Measurements from ENCODE around the gene FOXS1. TPM values are rescaled to one million over a fixed set of nuclear protein-coding genes. Genes with fewer than 3 reads are reported as not detected.

FOXS1 gene
- total RNA-seq, 4 donors from 2014 or later, result 0.55 TPM; not detected in 3

GRCh38 chr20:31821427-31821826 is 24.0 kb downstream of the FOXS1 start:
- intact Hi-C loops (cut with DNase I; ENCODE audit: low total_unique reads) (loop anchor here (10.0 kb wide), 1 partner anchor 213 kb away; no protein-coding TSS in a partner anchor), in situ Hi-C loops (cut with MboI; ENCODE audit: low pct_ligation_motif_present in 1 of 4, low pct_unique_long_range_greater_than_20kb in 1 of 4, low sequenced_read_pairs in 3 of 4) (no loop called here)
- no peak for DNase-seq
- Histone ChIP-seq H3K4me1 (peaks cover 0 to 9% (median 4%) of the 10 kb centered on the region in 4 donors), H3K36me3 (no peaks in the 10 kb centered on the region), H3K27ac (no peak overlapping the region), H3K4me3 (no peak overlapping the region), H3K27me3 (no peaks in the 10 kb centered on the region), H3K9me3 (no peaks in the 10 kb centered on the region)
- TF ChIP-seq CTCF (IDR thresholded peaks at IDR 0.05), result no peak
- TF ChIP-seq POLR2AphosphoS5 (IDR thresholded peaks at IDR 0.05), result no peak
- TF ChIP-seq POLR2A (IDR thresholded peaks at IDR 0.05), result no peak
- TF ChIP-seq EP300 (IDR thresholded peaks at IDR 0.05; ENCODE audit: low read depth), result no peak
- 58% methylated on average over 5 of the region's 5 CpGs; no CpG with 5 or more reads in 1 of the 2 donors for WGBS, 2 donors (ENCODE audit: low coverage in 1 of 2)

DNA sequence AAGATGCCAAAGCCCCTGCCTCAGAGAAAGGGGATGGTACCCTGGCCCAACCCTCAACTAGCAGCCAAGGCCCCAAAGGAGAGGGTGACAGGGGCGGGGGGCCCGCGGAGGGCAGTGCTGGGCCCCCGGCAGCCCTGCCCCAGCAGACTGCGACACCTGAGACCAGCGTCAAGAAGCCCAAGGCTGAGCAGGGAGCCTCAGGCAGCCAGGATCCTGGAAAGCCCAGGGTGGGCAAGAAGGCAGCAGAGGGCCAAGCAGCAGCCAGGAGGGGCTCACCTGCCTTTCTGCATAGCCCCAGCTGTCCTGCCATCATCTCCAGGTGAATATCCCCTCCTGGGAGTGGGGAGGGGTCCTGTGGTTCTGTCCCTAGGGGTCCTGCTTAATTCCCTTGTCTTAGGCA is 25.2 kb downstream of the FOXS1 start:
- WGBS, 2 donors (ENCODE audit: low coverage in 1 of 2), result 92% methylated on average over 5 of the region's 6 CpGs; no CpG with 5 or more reads in 1 of the 2 donors
- intact Hi-C loops (cut with DNase I; ENCODE audit: low total_unique reads) (loop anchor here (10.0 kb wide), 1 partner anchor 215 kb away; no protein-coding TSS in a partner anchor), in situ Hi-C loops (cut with MboI; ENCODE audit: low pct_ligation_motif_present in 1 of 4, low pct_unique_long_range_greater_than_20kb in 1 of 4, low sequenced_read_pairs in 3 of 4) (no loop called here)
- H3K27me3 ChIP-seq, result no peaks in the 10 kb centered on the region
- TF ChIP-seq EP300 (IDR thresholded peaks at IDR 0.05; ENCODE audit: low read depth) (no peak), POLR2A (IDR thresholded peaks at IDR 0.05) (no peak), POLR2AphosphoS5 (IDR thresholded peaks at IDR 0.05) (no peak), CTCF (IDR thresholded peaks at IDR 0.05) (no peak)
- H3K36me3 ChIP-seq, result no peaks in the 10 kb centered on the region
- DNase-seq, result no peak
- H3K4me1 ChIP-seq, result peaks cover 0 to 15% (median 9%) of the 10 kb centered on the region in 4 donors
- no peaks in the 10 kb centered on the region for H3K9me3 ChIP-seq
- H3K4me3 ChIP-seq, result no peak overlapping the region
- H3K27ac ChIP-seq, result no peak overlapping the region

DNA sequence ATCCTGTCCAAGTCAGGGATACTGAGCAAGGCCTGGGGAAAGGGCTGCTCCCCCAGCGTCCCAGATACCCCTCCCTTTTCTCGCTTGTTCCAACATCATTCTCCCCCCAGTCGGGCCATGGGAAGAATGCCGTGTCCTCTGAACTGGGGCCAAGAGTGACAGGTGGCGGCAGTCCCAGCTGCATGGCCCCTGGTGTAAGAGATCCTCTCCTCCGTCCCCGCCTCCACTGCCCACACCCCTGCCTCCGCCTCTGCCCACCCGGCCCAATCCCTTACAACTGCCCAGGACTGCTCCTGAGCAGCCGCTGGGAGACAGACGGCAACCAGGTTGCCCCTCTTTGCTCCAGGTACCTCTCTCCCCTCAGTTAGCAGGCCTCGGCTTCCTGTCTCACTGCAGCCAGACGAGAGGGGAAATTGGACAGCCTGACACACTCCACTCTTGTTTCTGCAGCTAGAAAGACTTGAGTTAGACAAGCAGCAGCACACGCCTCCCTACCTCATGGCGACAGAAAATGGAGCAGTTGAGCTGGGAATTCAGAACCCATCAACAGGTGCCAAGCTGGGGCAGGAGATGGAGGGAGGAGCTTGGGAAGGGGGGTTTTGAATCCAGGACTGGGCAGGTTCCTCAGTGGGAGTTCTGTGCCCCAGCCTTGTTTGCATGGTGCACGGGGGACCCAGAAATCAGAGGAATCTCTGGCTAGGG is 26.2 kb downstream of the FOXS1 start, which contains the start of gene MYLK2:
MYLK2 (plus strand) TSS at position 274 of the 702 bp plus-strand sequence; CDS start at position 499, 225 bp downstream.
- no peaks in the 10 kb centered on the region for H3K9me3 ChIP-seq
- no peak within 1 kb of the TSS for H3K27ac ChIP-seq
- no peak for TF ChIP-seq POLR2AphosphoS5 (IDR thresholded peaks at IDR 0.05)
- no peak for TF ChIP-seq EP300 (IDR thresholded peaks at IDR 0.05; ENCODE audit: low read depth)
- TF ChIP-seq CTCF (IDR thresholded peaks at IDR 0.05), result no peak
- no peak for TF ChIP-seq POLR2A (IDR thresholded peaks at IDR 0.05)
- no peak for DNase-seq
- H3K27me3 ChIP-seq, result no peaks in the 10 kb centered on the region
- H3K36me3 ChIP-seq, result no peaks in the 10 kb centered on the region
- no peak within 1 kb of the TSS for H3K4me3 ChIP-seq
- intact Hi-C loops (cut with DNase I; ENCODE audit: low total_unique reads), result no loop called here
- H3K4me1 ChIP-seq, result peaks cover 0 to 17% (median 11%) of the 10 kb centered on the region in 4 donors
- in situ Hi-C loops (cut with MboI; ENCODE audit: low pct_ligation_motif_present in 1 of 4, low pct_unique_long_range_greater_than_20kb in 1 of 4, low sequenced_read_pairs in 3 of 4), result no loop called here
- WGBS, 2 donors (ENCODE audit: low coverage in 1 of 2), result 60 to 63% methylated on average over 6 to 16 of the region's 16 CpGs

DNA sequence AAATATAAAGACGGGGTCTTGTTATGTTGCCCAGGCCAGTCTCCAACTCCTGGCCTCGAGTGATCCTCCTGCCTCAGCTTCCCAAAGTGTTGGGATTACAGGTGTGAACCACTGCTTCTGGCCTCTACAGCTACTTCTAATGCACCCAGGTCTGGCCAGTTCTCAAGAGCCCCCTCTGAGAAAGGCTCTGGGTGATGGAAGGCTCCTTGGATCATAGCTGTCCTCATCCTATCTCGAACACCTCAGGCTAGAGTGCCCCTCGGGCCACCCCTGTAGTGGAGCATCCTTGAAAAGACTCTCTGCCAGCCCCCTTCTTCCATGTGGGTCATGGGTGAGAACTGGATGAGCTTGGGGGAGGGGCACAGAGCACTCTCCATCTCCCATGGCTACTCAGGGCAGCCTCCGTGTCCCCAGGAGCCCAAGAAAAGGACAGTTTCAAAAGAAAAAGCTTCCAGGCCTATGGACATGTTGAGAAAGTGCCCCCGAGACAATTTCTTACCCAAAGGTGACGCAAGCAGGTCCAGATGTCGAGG is 27.0 kb downstream of the FOXS1 start:
- no peaks in the 10 kb centered on the region for H3K9me3 ChIP-seq
- in situ Hi-C loops (cut with MboI; ENCODE audit: low pct_ligation_motif_present in 1 of 4, low pct_unique_long_range_greater_than_20kb in 1 of 4, low sequenced_read_pairs in 3 of 4), result no loop called here
- intact Hi-C loops (cut with DNase I; ENCODE audit: low total_unique reads), result loop anchor here (1.0 kb wide), 1 partner anchor 29 kb away; no protein-coding TSS in a partner anchor
- TF ChIP-seq EP300 (IDR thresholded peaks at IDR 0.05; ENCODE audit: low read depth) (no peak), POLR2AphosphoS5 (IDR thresholded peaks at IDR 0.05) (no peak), POLR2A (IDR thresholded peaks at IDR 0.05) (no peak), CTCF (IDR thresholded peaks at IDR 0.05) (no peak)
- WGBS, 2 donors (ENCODE audit: low coverage in 1 of 2), result 95% methylated on average over 8 of the region's 8 CpGs; no CpG with 5 or more reads in 1 of the 2 donors
- DNase-seq, result no peak
- no peak overlapping the region for H3K27ac ChIP-seq
- no peaks in the 10 kb centered on the region for H3K36me3 ChIP-seq
- no peak overlapping the region for H3K4me3 ChIP-seq
- peaks cover 0 to 17% (median 11%) of the 10 kb centered on the region in 4 donors for H3K4me1 ChIP-seq
- H3K27me3 ChIP-seq, result no peaks in the 10 kb centered on the region
